ENCODE data around the gene COBLL1. TPM values are rescaled to one million over a fixed set of nuclear protein-coding genes. Genes with fewer than 3 reads are reported as not detected.

The COBLL1 gene
- total and polyA plus RNA-seq, 2 of the 4 experiments (the other 2 are of a cell fraction): 0.79 to 1.1 TPM

DNA sequence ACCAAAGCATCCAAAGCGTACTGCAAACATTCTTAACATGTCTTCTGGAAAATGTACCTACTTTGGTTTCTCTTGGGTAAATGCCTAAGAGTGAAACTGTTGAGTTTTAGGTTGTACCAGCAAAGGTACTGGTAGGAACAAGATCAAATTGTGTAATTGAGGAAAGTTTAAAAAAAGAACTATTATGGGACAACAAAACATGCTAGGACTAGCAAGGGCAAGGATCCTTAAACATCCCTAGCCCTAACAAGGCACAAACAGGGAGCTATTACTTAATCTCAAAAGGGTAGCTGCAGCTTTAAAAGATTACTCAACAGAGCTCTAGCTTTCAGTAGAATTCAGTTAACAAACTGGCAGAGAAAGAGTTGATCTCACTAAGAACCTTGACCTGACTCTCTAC lies 164.4 kb downstream of the COBLL1 start:
- H3K36me3 ChIP-seq (ENCODE audit: control insufficient read depth, insufficient read depth, low read length): no peaks in the 10 kb centered on the region
- H4K8ac ChIP-seq (ENCODE audit: low read depth in 2 of 2, low read length in 2 of 2): no peak overlapping the region
- H4K20me1 ChIP-seq (ENCODE audit: insufficient read depth, low read length): no peaks in the 10 kb centered on the region
- no peak overlapping the region for H3K4me2 ChIP-seq (ENCODE audit: low read depth, low read length)
- no peak overlapping the region for H2AFZ ChIP-seq (replicated peaks; ENCODE audit: low read length, poor library complexity)
- no peak overlapping the region for H2AK5ac ChIP-seq (ENCODE audit: low read depth, low read length)
- H3K9me1 ChIP-seq (ENCODE audit: insufficient read depth, low read length): no peaks in the 10 kb centered on the region
- dilution Hi-C loops (cut with HindIII; ENCODE audit: low sequenced_read_pairs, unreplicated experiment): no loop called here
- H3K4me1 ChIP-seq (ENCODE audit: control insufficient read depth, insufficient read depth, low read length): no peaks in the 10 kb centered on the region
- no peak overlapping the region for H3K23ac ChIP-seq (ENCODE audit: low read depth, low read length)
- no TSS peak for BruUV-seq (replicated peaks)
- no peaks in the 10 kb centered on the region for H3K27me3 ChIP-seq (ENCODE audit: control insufficient read depth, insufficient read depth, low read length)
- ATAC-seq (ENCODE audit: low read depth): no peak
- H3K18ac ChIP-seq (ENCODE audit: low read depth, low read length): no peak overlapping the region
- H4K91ac ChIP-seq (ENCODE audit: insufficient read depth, low read depth, low read length): no peak overlapping the region
- no peak overlapping the region for H2BK5ac ChIP-seq (ENCODE audit: low read depth, low read length, poor library complexity, severe bottlenecking)
- H3K79me1 ChIP-seq (ENCODE audit: low read depth in 1 of 2, low read length in 2 of 2): no peaks in the 10 kb centered on the region
- H3K9me3 ChIP-seq (ENCODE audit: control insufficient read depth, insufficient read depth, low read length): no peaks in the 10 kb centered on the region
- no peak overlapping the region for H2AK9ac ChIP-seq (replicated peaks; ENCODE audit: low read depth, low read length, poor library complexity)
- H3K27ac ChIP-seq (ENCODE audit: insufficient read depth, low read length): no peak overlapping the region
- intact Hi-C loops (cut with micrococcal nuclease): no loop called here
- H2BK20ac ChIP-seq (ENCODE audit: low read depth, low read length): no peak overlapping the region
- H2BK15ac ChIP-seq (ENCODE audit: low read depth, low read length): no peak overlapping the region
- no peak overlapping the region for H3K56ac ChIP-seq (ENCODE audit: extremely low read depth, insufficient read depth, low read length)
- no peak overlapping the region for H4K5ac ChIP-seq (ENCODE audit: low read depth, low read length)
- no peak overlapping the region for H2BK120ac ChIP-seq (ENCODE audit: low read depth, low read length)
- WGBS, 2 experiments (ENCODE audit: extremely low coverage in 2 of 2, insufficient read length in 1 of 2): no CpG with 5 or more reads among the region's 1 CpG
- no peak overlapping the region for H3K9ac ChIP-seq (ENCODE audit: low read depth, low read length)
- in situ Hi-C loops (cut with MboI; ENCODE audit: low sequenced_read_pairs): no loop called here
- TF ChIP-seq, protein P1, sequence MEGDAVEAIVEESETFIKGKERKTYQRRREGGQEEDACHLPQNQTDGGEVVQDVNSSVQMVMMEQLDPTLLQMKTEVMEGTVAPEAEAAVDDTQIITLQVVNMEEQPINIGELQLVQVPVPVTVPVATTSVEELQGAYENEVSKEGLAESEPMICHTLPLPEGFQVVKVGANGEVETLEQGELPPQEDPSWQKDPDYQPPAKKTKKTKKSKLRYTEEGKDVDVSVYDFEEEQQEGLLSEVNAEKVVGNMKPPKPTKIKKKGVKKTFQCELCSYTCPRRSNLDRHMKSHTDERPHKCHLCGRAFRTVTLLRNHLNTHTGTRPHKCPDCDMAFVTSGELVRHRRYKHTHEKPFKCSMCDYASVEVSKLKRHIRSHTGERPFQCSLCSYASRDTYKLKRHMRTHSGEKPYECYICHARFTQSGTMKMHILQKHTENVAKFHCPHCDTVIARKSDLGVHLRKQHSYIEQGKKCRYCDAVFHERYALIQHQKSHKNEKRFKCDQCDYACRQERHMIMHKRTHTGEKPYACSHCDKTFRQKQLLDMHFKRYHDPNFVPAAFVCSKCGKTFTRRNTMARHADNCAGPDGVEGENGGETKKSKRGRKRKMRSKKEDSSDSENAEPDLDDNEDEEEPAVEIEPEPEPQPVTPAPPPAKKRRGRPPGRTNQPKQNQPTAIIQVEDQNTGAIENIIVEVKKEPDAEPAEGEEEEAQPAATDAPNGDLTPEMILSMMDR (conservative IDR thresholded peaks at IDR 0.05; ENCODE audit: low read depth, low read length): no peak
- TF ChIP-seq FOS (IDR thresholded peaks at IDR 0.05; ENCODE audit: low read depth, low read length) (no peak), SMC3 (IDR thresholded peaks at IDR 0.05; ENCODE audit: low read depth, low read length) (no peak), MAZ (IDR thresholded peaks at IDR 0.05; ENCODE audit: borderline replicate concordance, low read depth, low read length) (no peak), CHD1 (IDR thresholded peaks at IDR 0.05; ENCODE audit: low read depth, low read length) (no peak), MXI1 (IDR thresholded peaks at IDR 0.05; ENCODE audit: borderline replicate concordance, low read depth, low read length) (no peak), RAD21 (IDR thresholded peaks at IDR 0.05; ENCODE audit: low read length) (no peak), RFX5 (IDR thresholded peaks at IDR 0.05; ENCODE audit: low read depth, low read length) (no peak), MAFK (IDR thresholded peaks at IDR 0.05; ENCODE audit: low read depth, low read length) (no peak), BHLHE40 (IDR thresholded peaks at IDR 0.05; ENCODE audit: low read depth, low read length) (no peak), NFE2L2 (IDR thresholded peaks at IDR 0.05; ENCODE audit: low read depth, low read length) (no peak), POLR2A (IDR thresholded peaks at IDR 0.05; ENCODE audit: low read depth, low read length) (no peak), RCOR1 (IDR thresholded peaks at IDR 0.05; ENCODE audit: insufficient replicate concordance, low read length) (no peak), CEBPB (IDR thresholded peaks at IDR 0.05; ENCODE audit: low read depth, low read length) (no peak)
- TF ChIP-seq, protein P2, sequence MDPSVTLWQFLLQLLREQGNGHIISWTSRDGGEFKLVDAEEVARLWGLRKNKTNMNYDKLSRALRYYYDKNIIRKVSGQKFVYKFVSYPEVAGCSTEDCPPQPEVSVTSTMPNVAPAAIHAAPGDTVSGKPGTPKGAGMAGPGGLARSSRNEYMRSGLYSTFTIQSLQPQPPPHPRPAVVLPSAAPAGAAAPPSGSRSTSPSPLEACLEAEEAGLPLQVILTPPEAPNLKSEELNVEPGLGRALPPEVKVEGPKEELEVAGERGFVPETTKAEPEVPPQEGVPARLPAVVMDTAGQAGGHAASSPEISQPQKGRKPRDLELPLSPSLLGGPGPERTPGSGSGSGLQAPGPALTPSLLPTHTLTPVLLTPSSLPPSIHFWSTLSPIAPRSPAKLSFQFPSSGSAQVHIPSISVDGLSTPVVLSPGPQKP (IDR thresholded peaks at IDR 0.05; ENCODE audit: borderline replicate concordance, low read depth, low read length): no peak
- TF ChIP-seq, protein P3, sequence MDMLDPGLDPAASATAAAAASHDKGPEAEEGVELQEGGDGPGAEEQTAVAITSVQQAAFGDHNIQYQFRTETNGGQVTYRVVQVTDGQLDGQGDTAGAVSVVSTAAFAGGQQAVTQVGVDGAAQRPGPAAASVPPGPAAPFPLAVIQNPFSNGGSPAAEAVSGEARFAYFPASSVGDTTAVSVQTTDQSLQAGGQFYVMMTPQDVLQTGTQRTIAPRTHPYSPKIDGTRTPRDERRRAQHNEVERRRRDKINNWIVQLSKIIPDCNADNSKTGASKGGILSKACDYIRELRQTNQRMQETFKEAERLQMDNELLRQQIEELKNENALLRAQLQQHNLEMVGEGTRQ (IDR thresholded peaks at IDR 0.05; ENCODE audit: low read depth, low read length): no peak
- no peak overlapping the region for H3K4me3 ChIP-seq (ENCODE audit: insufficient read depth, low read depth, low read length)
- ChIA-PET POLR2A (ENCODE audit: unreplicated experiment) (no interaction called here), CTCF (no interaction called here)
- H3K4ac ChIP-seq (ENCODE audit: low read depth, low read length): no peak overlapping the region
- H3K14ac ChIP-seq (replicated peaks; ENCODE audit: low read depth, low read length): no peak overlapping the region
- no peak for DNase-seq
